Activated naive CD8-positive, alpha-beta T cell treated with anti-CD3 and anti-CD28 coated beads, Interleukin-2, amount 50 U/mL, for 24 hours (primary cell): ENCODE results near the gene TMEM91.

Experiments used
- ATAC-seq: fragments of 150-1000 bp; cut with Tn5 transposase; one replicate; pipeline ENCODE4 v1.10.0; 2021
- DNase-seq: peaks from one replicate; pipeline ENCODE4 v3.0.0; 2021
- H3K27ac Mint-ChIP-seq: one replicate; pipeline ENCODE4 v1.8.0; 2021; ENCODE audit warnings: mild to moderate bottlenecking, mixed read lengths
- H3K27me3 Mint-ChIP-seq: one replicate; pipeline ENCODE4 v1.8.0; 2021; ENCODE audit warnings: mixed read lengths
- H3K36me3 Mint-ChIP-seq: one replicate; pipeline ENCODE4 v1.8.0; 2021; ENCODE audit warnings: low read depth, mixed read lengths
- H3K4me1 Mint-ChIP-seq: one replicate; pipeline ENCODE4 v1.8.0; 2021; ENCODE audit warnings: mixed read lengths
- H3K4me3 Mint-ChIP-seq: one replicate; pipeline ENCODE4 v1.8.0; 2021; ENCODE audit warnings: mild to moderate bottlenecking, moderate library complexity, mixed read lengths
- H3K9me3 Mint-ChIP-seq: one replicate; pipeline ENCODE4 v1.8.0; 2021; ENCODE audit warnings: mixed read lengths

The TMEM91 gene

DNA sequence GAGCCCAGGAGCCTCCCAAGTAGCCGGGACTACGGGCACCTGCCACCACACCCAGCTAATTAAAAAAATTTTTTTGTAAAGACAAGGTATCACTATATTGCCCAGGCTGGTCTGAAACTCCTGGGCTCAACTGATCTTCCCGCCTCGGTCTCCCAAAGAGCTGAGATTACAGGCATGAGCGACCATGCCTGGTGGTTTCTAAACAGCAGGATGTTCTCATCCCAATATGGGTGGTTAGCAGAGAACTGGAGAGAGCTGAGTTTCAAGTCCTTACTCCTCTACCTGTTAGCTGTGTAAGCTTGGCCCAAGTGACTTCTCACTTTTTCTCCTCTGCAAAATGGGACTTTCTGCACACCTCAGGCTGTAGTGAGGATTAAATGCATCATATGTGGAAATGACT is 8.0 kb downstream of the TMEM91 start:
- ATAC-seq (no peak), DNase-seq (no peak)
- Mint-ChIP-seq H3K27me3 (no peaks in the 10 kb centered on the region), H3K27ac (no peak overlapping the region), H3K4me3 (no peak overlapping the region), H3K36me3 (no peaks in the 10 kb centered on the region), H3K4me1 (no peaks in the 10 kb centered on the region), H3K9me3 (no peaks in the 10 kb centered on the region)

DNA sequence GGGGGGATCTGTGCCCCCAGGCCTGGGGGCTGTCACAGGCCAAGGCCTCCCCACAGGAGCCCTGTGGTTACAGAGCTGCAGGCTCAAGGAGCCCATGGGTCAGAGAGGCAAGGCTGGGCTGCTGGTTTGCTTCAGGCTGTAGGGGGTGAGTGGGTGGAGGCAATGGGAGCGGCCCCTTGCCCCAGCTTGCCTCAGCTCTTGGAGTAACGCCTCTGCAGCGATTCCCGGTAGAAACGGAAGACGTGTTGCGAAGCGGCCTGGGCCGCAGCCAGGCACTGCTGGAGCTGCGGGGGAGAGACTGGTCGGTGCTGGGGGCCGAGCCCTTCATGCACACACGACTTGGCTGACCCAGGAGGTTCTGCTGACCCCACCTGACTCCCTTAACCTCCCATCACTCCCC is 10.1 kb downstream of the TMEM91 start:
- H3K4me1 Mint-ChIP-seq, result no peaks in the 10 kb centered on the region
- no peak for DNase-seq
- no peaks in the 10 kb centered on the region for H3K27me3 Mint-ChIP-seq
- H3K36me3 Mint-ChIP-seq, result peaks cover 7% of the 10 kb centered on the region
- no peak overlapping the region for H3K4me3 Mint-ChIP-seq
- no peak for ATAC-seq
- H3K9me3 Mint-ChIP-seq, result no peaks in the 10 kb centered on the region
- no peak overlapping the region for H3K27ac Mint-ChIP-seq

DNA sequence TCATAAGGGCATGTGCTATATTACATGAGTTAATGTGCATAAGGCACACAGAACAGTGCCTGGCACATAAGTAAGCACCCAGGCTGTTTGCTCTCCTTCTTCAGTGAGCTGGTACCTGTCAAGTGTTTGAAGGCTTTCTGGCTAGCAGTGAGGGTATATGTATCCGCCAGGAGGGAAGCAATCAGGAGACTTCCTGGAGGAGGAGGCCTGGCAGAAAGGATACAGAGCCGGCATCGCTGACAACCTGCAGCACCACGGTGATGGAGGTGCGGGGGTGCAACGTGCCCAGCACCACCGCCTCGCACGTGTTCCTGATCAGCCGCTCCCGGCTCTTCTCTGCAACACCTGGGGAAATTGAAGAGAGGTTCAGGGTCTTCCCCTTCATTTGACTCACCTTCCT is 15.3 kb downstream of the TMEM91 start:
- DNase-seq (no peak), ATAC-seq (no peak)
- Mint-ChIP-seq H3K27me3 (no peaks in the 10 kb centered on the region), H3K27ac (no peak overlapping the region), H3K36me3 (peaks cover 14% of the 10 kb centered on the region), H3K4me3 (no peak overlapping the region), H3K9me3 (no peaks in the 10 kb centered on the region), H3K4me1 (peaks cover 14% of the 10 kb centered on the region)

DNA sequence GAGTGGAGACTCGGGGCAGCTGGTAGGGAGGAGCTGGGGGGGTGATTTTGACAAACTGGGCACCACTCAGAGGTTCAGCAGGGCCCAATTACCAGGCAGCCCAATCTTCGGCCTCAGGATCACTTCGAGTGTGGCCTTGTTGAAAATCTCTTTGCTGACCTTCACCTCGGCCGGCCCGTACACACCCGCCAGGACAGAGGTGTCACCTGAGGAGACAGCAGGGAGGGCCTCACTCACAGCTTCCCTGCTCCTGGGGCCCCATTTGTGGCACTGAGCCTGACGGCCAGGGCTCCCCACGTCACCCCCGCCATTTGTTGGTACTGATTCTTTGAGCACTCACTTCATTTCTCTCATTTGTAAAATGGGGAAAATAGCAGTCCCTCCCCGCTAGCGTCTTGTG is 16.4 kb downstream of the TMEM91 start:
- Mint-ChIP-seq H3K4me1 (peaks cover 22% of the 10 kb centered on the region), H3K27ac (no peak overlapping the region), H3K36me3 (peaks cover 14% of the 10 kb centered on the region), H3K4me3 (no peak overlapping the region), H3K9me3 (no peaks in the 10 kb centered on the region), H3K27me3 (peaks cover 2% of the 10 kb centered on the region)
- no peak for ATAC-seq
- no peak for DNase-seq

DNA sequence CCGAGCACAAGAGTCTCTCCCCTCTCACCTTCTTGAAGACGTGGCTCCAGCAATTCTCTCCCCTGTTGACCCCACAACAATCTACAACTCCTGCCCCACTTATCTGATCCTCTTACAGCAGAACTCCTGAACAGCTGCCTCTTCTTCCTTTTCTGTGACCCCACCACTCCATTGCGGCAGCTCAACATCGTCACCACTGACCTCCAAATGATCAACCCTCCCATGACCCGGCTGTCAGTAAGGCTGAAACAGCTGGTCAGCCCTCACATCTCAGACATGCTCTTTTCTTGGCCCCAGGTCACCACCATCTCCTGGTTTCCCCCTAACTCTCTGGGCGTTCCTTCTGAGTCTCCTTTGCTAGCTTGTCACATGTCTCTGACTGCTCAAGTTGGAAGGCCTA is 19.0 kb downstream of the TMEM91 start:
- Mint-ChIP-seq H3K36me3 (peaks cover 12% of the 10 kb centered on the region), H3K27me3 (peaks cover 2% of the 10 kb centered on the region), H3K9me3 (no peaks in the 10 kb centered on the region), H3K4me3 (peak overlapping the region; percentile 96), H3K27ac (peak overlapping the region; percentile 24), H3K4me1 (peaks cover 39% of the 10 kb centered on the region)
- DNase-seq (no peak), ATAC-seq (no peak)

DNA sequence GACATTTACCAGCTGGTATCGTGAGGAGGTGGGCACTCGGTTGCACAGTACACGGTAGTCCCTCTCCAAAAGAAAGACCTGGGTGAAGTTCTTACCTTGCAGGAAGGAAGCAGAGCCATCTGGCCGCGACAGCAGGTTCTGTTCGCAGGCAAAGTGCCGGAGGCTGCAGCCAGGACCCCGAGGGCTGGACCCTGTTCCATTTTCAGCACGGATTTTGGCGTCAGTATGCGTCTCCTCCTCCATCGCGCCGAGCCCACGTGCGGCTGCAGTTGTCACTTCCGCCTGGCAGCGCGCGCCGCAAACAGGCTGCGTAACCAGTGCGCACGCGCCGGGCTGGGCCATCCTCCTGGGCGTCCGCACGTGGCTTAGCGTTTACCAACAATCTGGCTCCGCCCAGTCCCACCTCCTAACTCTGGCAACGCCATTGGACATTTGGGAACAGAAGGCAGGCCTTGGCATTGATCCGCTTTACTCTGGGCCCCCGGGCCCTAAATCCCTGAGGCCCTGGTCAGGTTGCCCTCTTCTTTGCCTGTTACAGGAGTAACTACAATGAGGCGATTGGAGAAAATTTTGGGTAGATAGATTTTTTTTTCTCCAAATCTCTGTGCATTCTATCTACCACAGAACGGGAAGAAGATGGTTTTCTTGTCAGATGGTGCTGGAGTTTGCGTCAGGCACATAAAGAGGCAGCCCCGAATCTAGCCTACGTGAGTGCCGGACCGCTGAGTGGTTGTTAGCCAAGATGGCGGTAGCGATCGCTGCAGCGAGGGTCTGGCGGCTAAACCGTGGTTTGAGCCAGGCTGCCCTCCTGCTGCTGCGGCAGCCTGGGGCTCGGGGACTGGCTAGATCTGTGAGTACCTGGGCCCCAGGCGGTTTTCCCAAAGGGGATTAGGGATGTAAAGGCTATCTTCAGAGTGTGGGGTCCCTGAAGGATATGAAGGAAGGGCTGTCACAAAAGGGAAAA is 21.0 kb downstream of the TMEM91 start, which contains the start of the genes BCKDHA and EXOSC5:
Gene BCKDHA, plus strand, starts transcription at position 733 of the 964 bp plus-strand sequence. Its CDS starts 10 bp downstream, at position 743.
Gene EXOSC5, minus strand, starts transcription at position 274 of the 964 bp plus-strand sequence. Its CDS starts 31 bp downstream, at position 243.
- Mint-ChIP-seq H3K4me1 (peaks cover 43% of the 10 kb centered on the region), H3K27ac (peak within 1 kb of the TSS; percentile 100), H3K9me3 (no peaks in the 10 kb centered on the region), H3K36me3 (peaks cover 7% of the 10 kb centered on the region), H3K4me3 (peak within 1 kb of the TSS; percentile 96), H3K27me3 (peaks cover 2% of the 10 kb centered on the region)
- ATAC-seq (peak; percentile 98), DNase-seq (peak; percentile 98)

DNA sequence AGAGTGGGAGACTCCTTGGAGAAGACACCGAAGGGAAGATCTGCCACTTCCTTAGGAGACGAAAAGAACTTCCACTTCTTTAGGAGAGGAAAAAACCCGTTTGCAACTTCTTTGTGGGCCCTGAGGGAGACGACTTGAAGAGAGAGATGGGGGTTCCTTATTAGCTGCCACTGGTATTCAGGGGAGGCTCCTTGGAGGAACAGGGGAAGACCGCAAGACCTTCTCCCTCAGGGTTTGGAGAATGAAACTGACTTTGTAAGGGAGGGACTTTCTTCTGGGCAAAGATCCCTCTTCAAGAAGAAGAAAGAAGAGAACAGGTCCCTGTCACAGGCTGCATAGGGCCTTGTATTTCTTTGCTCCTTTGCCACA is 21.7 kb downstream of the TMEM91 start:
- H3K4me1 Mint-ChIP-seq, result peaks cover 43% of the 10 kb centered on the region
- peak overlapping the region; percentile 100 for H3K27ac Mint-ChIP-seq
- DNase-seq (no peak), ATAC-seq (no peak)
- no peaks in the 10 kb centered on the region for H3K9me3 Mint-ChIP-seq
- H3K36me3 Mint-ChIP-seq, result peaks cover 5% of the 10 kb centered on the region
- peak overlapping the region; percentile 96 for H3K4me3 Mint-ChIP-seq
- H3K27me3 Mint-ChIP-seq, result peaks cover 2% of the 10 kb centered on the region

DNA sequence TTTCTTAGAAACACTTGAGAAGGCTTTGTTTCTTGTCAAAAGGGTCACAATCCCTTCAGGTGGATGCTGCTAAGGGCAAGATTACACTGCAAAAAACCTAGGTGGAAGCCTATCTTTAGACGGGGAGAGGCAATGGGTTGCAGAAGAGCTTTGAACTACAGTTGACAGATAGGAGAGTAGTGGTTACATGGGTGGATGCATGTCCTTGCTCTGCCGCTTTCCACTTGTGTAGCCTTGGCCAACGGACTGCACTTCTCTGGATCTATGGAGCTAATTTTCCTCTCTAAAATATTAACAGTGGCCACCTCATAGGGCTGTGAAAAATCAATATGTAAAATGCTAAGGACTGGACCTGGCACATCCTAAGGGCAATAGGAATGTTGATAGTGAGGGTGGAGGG is 22.3 kb downstream of the TMEM91 start:
- peaks cover 43% of the 10 kb centered on the region for H3K4me1 Mint-ChIP-seq
- peak overlapping the region; percentile 100 for H3K27ac Mint-ChIP-seq
- H3K4me3 Mint-ChIP-seq, result peak overlapping the region; percentile 96
- ATAC-seq (no peak), DNase-seq (no peak)
- peaks cover 5% of the 10 kb centered on the region for H3K36me3 Mint-ChIP-seq
- H3K27me3 Mint-ChIP-seq, result peaks cover 2% of the 10 kb centered on the region
- H3K9me3 Mint-ChIP-seq, result no peaks in the 10 kb centered on the region

DNA sequence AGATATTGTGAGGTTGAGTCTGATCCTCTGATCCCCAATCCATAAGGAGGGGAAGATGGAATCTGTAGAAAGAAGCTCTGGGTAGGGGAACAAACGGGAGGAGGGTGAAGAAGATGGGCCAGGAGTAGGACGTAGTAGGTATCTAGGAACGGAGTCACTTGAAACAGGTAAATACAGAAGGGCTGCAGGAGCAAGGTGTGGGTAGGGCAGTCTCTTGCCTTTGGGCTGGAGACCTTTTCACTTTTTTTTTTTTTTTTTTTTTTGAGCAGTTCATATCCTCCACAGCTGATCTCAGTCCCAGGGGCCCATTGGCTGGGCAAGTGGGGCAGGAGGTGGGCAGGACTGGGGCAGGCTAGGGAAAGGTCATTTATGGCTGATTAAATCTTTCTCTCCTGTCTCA is 22.8 kb downstream of the TMEM91 start:
- no peak for DNase-seq
- Mint-ChIP-seq H3K4me1 (peaks cover 43% of the 10 kb centered on the region), H3K4me3 (peak overlapping the region; percentile 96), H3K36me3 (peaks cover 5% of the 10 kb centered on the region), H3K27me3 (peaks cover 2% of the 10 kb centered on the region), H3K9me3 (no peaks in the 10 kb centered on the region), H3K27ac (no peak overlapping the region)
- ATAC-seq, result no peak

DNA sequence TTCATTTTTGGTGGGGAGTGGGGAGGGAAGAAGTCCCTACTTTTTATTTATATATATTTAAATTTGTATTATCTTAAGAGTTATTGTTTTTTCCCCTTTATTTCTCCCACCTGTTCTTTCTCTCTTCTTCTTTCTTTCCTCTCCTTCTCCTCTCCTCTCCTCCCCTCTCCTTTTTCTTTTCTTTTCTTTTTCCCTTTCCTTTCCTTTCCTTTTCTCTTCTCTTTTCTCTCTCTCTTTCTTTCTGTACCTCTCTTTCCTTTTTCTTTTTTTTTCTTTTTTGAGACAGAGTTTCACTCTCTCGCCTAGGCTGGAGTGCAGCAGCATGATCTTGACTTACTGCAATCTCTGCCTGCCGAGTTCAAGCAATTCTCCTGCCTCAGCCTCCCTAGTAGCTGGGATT is 23.2 kb downstream of the TMEM91 start:
- peaks cover 43% of the 10 kb centered on the region for H3K4me1 Mint-ChIP-seq
- H3K9me3 Mint-ChIP-seq, result no peaks in the 10 kb centered on the region
- H3K27me3 Mint-ChIP-seq, result peaks cover 2% of the 10 kb centered on the region
- no peak overlapping the region for H3K27ac Mint-ChIP-seq
- DNase-seq (no peak), ATAC-seq (no peak)
- H3K4me3 Mint-ChIP-seq, result no peak overlapping the region
- H3K36me3 Mint-ChIP-seq, result peaks cover 5% of the 10 kb centered on the region

DNA sequence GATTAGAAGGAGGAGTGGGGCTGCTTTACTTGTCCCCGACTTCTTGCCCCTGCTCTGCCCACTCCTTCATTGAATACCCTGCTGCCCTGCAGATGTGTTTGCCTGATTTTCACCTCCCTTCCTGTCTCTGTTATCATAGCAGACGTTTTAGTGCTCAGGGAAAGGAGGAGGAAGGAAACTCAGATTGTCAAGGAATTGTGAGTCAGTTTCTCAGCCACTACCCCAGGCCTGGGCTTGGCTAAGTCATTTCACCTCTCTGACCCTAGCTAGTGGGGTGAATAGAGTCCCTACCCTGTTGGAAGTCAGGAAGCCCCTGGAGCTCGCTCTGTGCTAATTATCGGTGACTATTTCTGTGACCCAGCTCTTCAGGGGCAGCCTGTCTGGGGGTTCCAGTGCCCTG is 25.1 kb downstream of the TMEM91 start:
- no peaks in the 10 kb centered on the region for H3K9me3 Mint-ChIP-seq
- H3K27me3 Mint-ChIP-seq, result peaks cover 2% of the 10 kb centered on the region
- no peaks in the 10 kb centered on the region for H3K36me3 Mint-ChIP-seq
- peaks cover 29% of the 10 kb centered on the region for H3K4me1 Mint-ChIP-seq
- H3K27ac Mint-ChIP-seq, result no peak overlapping the region
- ATAC-seq (no peak), DNase-seq (no peak)
- H3K4me3 Mint-ChIP-seq, result no peak overlapping the region

DNA sequence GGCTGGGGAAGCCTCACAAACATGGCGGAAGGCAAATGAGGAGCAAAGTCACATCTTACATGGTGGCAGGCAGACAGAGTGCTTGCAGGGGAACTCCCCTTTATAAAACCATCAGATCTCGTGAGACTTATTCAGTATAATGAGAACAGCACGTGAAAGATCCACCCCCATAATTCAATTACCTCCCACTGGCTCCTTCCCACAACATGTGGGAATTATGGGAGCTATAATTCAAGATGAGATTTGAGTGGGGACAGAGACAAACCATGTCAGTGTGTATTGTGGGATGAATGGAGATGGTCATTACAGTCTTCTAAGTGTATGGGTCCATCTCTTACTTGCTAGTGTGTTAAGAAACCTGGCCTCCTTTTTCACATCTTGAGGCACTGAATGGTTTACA is 25.7 kb downstream of the TMEM91 start:
- Mint-ChIP-seq H3K9me3 (no peaks in the 10 kb centered on the region), H3K27ac (no peak overlapping the region), H3K36me3 (no peaks in the 10 kb centered on the region), H3K4me3 (no peak overlapping the region), H3K4me1 (peaks cover 28% of the 10 kb centered on the region), H3K27me3 (peaks cover 2% of the 10 kb centered on the region)
- no peak for DNase-seq
- ATAC-seq, result no peak

DNA sequence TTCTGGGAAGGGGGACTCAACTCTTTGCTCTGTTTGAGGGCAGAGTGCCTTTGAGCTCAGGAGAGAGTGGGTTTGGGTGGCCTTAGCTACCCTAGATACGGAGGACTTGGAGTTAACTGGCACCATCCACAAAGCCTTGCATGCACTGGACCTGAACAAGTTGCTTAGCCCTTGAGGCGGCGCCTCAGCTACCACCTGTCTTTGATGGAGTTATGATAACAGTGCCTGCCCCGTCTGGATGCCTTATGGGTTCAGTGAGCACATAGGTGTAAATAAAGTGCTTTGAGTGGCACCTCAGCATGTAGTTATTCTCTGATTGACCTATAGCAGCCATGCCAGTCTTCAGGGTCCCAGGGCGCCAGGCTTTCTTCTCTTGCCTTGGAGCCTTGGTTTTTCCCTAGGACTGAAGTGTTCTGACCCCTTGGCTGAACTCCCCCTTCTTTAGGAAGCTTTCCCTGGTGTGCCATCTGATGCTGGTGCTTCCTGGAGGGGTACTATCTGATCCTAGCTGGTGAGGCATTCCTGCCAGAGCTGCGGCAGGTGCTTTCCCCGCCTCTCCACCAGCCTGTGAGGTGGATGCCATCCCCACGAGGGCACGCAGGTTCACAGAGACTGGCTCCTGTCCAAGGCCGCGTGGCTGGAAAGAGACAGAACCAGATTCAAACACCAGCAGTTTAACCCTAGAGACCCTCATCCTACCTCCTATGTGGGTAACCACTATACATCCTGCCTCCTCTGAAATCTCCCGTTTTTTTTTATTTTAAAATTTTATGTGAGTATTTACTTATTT is 27.0 kb downstream of the TMEM91 start:
- no peak overlapping the region for H3K27ac Mint-ChIP-seq
- H3K36me3 Mint-ChIP-seq, result no peaks in the 10 kb centered on the region
- H3K4me1 Mint-ChIP-seq, result peaks cover 15% of the 10 kb centered on the region
- no peak for ATAC-seq
- H3K27me3 Mint-ChIP-seq, result no peaks in the 10 kb centered on the region
- no peak overlapping the region for H3K4me3 Mint-ChIP-seq
- no peaks in the 10 kb centered on the region for H3K9me3 Mint-ChIP-seq
- DNase-seq, result no peak

DNA sequence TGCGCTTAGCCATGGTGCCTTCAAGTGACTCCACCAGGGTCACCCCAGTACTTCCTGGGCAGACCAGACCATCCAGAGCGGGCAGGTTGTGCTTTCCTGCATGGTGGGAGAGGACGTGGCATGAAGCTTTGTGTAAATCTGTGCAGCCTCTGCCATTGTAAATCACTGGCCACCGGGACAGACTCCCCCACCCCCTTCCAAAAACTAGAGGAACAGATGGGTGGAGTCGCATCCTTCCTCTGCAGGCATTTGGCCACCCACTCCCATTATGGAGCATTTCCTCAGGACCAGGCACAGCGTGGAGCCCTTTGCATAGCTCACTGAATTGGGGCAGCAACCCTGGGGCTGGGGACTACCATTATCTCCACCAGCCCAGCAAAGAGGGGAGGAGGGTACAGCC is 29.4 kb downstream of the TMEM91 start:
- DNase-seq (no peak), ATAC-seq (no peak)
- H3K27ac Mint-ChIP-seq, result no peak overlapping the region
- H3K4me1 Mint-ChIP-seq, result peaks cover 7% of the 10 kb centered on the region
- no peak overlapping the region for H3K4me3 Mint-ChIP-seq
- H3K27me3 Mint-ChIP-seq, result no peaks in the 10 kb centered on the region
- H3K9me3 Mint-ChIP-seq, result no peaks in the 10 kb centered on the region
- no peaks in the 10 kb centered on the region for H3K36me3 Mint-ChIP-seq

DNA sequence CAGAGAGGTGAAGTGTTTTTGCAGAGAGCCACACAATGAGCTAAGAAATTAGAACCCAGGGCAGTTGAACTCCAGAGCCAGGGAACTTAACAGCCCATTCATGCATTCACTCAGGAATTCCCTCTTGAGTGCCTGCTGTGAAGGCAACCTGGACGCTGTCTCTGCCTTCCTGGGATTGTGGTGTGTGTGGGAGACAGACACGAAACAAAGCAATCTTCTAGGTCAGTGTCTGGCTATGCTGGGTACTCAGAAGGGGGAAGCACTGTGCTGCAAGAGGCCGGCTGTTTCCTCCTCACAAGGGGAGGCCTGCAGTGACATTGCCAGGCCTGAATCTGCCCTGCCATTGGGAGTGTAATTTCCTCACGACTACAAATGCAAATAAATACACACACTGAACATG is 30.9 kb downstream of the TMEM91 start:
- Mint-ChIP-seq H3K27ac (no peak overlapping the region), H3K4me3 (no peak overlapping the region), H3K27me3 (no peaks in the 10 kb centered on the region), H3K9me3 (no peaks in the 10 kb centered on the region), H3K4me1 (peaks cover 4% of the 10 kb centered on the region), H3K36me3 (no peaks in the 10 kb centered on the region)
- no peak for ATAC-seq
- DNase-seq, result no peak
